IPS-15b (cell line): Measurements from ENCODE around the gene CHAT.

Experiments
- H3K27me3 ChIP-seq: one replicate; pipeline ENCODE4 v1.6.1; 2013; ENCODE audit warnings: low read length; ENCODE audit not compliant: control insufficient read depth, insufficient read depth
- H3K36me3 ChIP-seq: one replicate; pipeline ENCODE4 v1.6.1; 2013; ENCODE audit warnings: low read length; ENCODE audit not compliant: control insufficient read depth, insufficient read depth
- H3K4me1 ChIP-seq: one replicate; pipeline ENCODE4 v1.6.1; 2013; ENCODE audit warnings: mild to moderate bottlenecking, low read length; ENCODE audit not compliant: control insufficient read depth, insufficient read depth
- H3K4me3 ChIP-seq: one replicate; pipeline ENCODE4 v1.5.1; 2013; ENCODE audit warnings: low read depth, low read length
- H3K9ac ChIP-seq: one replicate; pipeline ENCODE4 v1.6.1; 2013; ENCODE audit warnings: low read depth, mild to moderate bottlenecking, low read length
- H3K9me3 ChIP-seq: one replicate; pipeline ENCODE4 v1.6.1; 2013; ENCODE audit warnings: mild to moderate bottlenecking, low read length; ENCODE audit not compliant: control insufficient read depth, insufficient read depth

Gene CHAT

GRCh38 chr10:49650724-49651034, 36.8 kb downstream of the CHAT start:
- Histone ChIP-seq H3K4me1 (peaks cover 5% of the 10 kb centered on the region), H3K27me3 (peaks cover 7% of the 10 kb centered on the region), H3K9me3 (no peaks in the 10 kb centered on the region), H3K36me3 (no peaks in the 10 kb centered on the region), H3K9ac (no peak overlapping the region), H3K4me3 (no peak overlapping the region)

DNA sequence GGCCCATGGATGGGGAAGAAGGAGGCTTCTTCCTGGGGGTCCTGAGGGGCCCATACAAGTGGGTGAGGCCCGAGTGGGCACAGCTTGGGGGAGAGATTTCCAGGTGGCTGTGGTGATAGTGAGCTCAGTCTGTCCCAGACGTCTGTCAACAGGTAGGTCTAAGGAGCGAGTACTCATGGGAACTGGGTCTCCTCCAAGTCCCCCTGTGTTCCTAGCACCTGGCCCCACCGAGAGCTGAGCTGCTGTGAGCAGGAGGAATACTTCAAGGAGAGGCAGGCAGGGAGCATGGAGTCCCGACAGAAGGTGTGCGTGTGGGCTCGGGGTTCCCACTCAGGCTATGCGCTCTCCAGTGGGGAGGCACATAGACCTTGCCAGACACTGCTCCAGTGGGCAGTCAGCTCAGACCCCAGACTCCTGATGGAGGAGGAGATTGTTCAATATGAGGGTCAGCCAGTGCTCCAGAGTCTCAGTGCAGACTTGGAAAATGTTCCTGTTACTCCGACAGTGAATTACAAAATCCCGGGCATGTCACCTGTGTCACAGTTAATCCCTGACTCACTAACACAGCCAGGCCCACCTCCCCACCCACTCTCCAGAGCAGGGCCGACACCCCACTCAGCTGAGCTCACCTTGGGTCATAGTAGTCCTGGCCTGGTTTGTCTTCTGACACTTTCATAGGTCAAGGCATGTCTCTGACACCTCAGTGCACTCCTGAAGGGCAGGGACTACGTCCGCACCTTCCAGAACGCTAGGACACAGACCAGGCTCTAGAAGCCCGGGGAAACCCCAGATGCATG, 37.4 kb downstream of the CHAT start:
- H3K9ac ChIP-seq = no peak overlapping the region
- H3K4me3 ChIP-seq = no peak overlapping the region
- no peaks in the 10 kb centered on the region for H3K36me3 ChIP-seq
- H3K4me1 ChIP-seq = peaks cover 5% of the 10 kb centered on the region
- no peaks in the 10 kb centered on the region for H3K9me3 ChIP-seq
- peaks cover 7% of the 10 kb centered on the region for H3K27me3 ChIP-seq

DNA sequence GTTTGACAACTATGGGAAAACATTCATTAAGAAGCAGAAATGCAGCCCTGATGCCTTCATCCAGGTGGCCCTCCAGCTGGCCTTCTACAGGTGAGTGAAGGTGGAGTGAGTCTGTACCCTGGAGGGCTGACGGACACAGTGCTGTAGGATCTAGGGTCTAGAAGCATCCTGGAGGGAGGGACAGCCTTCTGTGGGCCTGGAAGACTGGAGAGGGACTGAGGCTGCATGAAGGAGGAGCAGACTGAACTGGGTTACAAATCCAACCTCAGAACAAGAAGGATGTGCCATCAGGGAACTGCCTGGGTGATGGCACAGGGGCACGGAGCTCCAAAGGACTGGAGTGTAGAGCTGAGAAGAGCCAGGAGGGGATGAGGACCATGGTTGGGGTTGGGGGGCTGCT, 38.1 kb downstream of the CHAT start:
- no peak overlapping the region for H3K9ac ChIP-seq
- H3K36me3 ChIP-seq = no peaks in the 10 kb centered on the region
- peaks cover 5% of the 10 kb centered on the region for H3K4me1 ChIP-seq
- H3K9me3 ChIP-seq = no peaks in the 10 kb centered on the region
- no peak overlapping the region for H3K4me3 ChIP-seq
- peaks cover 12% of the 10 kb centered on the region for H3K27me3 ChIP-seq

DNA sequence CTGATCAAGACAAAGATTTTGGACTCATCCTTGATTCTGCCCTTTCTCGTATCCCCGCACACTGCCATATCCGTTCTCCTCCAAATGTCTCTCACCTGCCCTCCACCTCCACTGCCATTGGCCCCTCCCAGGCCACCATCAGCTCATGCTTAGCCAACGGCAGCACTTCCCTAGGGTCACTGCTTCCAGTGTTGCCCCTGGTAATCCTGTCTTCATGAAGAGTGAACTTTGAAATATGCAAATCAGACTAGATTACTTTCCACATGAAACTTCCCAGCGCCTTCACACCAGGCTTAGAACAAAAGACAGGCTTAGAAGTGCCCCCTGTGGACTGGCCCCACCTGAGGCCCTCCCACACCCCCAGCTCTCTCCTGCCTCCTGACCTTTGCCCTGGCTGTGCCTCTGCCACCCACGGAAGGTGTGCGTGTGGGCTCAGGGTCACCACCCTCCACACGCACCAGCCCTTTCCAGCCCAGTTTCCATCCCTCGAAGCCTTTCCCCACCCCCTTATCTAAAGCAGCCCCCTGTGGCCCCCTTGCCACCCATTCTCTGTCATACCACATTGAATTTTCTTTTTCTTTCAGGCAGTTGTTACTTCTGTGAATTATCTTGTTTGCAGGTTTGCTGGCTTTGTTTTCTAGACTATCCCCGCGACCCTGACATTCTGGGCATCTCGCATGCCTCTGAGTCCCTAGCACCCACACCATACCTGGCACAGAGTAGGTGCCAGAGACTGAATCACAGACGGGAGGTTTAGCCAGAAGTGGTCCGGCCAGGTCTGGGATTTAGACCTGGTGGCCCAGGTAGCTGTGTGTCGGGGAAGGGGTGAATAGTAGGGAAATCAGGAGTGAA, 38.8 kb downstream of the CHAT start:
- Histone ChIP-seq H3K4me1 (peaks cover 5% of the 10 kb centered on the region), H3K27me3 (peaks cover 12% of the 10 kb centered on the region), H3K9me3 (no peaks in the 10 kb centered on the region), H3K9ac (no peak overlapping the region), H3K4me3 (no peak overlapping the region), H3K36me3 (no peaks in the 10 kb centered on the region)

- peaks cover 12% of the 10 kb centered on the region for H3K27me3 ChIP-seq
- no peak overlapping the region for H3K4me3 ChIP-seq
- no peaks in the 10 kb centered on the region for H3K36me3 ChIP-seq
- H3K9me3 ChIP-seq = no peaks in the 10 kb centered on the region
- H3K9ac ChIP-seq = no peak overlapping the region
- peaks cover 5% of the 10 kb centered on the region for H3K4me1 ChIP-seq
Observed at GRCh38 chr10:49653273-49653929, 39.6 kb downstream of the CHAT start.

GRCh38 chr10:49654036-49654693, 40.3 kb downstream of the CHAT start:
- H3K9me3 ChIP-seq = no peaks in the 10 kb centered on the region
- no peak overlapping the region for H3K9ac ChIP-seq
- peaks cover 3% of the 10 kb centered on the region for H3K4me1 ChIP-seq
- no peak overlapping the region for H3K4me3 ChIP-seq
- H3K27me3 ChIP-seq = peaks cover 12% of the 10 kb centered on the region
- H3K36me3 ChIP-seq = no peaks in the 10 kb centered on the region

- Histone ChIP-seq H3K36me3 (no peaks in the 10 kb centered on the region), H3K9ac (no peak overlapping the region), H3K4me1 (no peaks in the 10 kb centered on the region), H3K9me3 (no peaks in the 10 kb centered on the region), H3K4me3 (no peak overlapping the region), H3K27me3 (peaks cover 12% of the 10 kb centered on the region)
Observed at GRCh38 chr10:49655099-49655498, 41.3 kb downstream of the CHAT start.

GRCh38 chr10:49656845-49657493, 43.1 kb downstream of the CHAT start:
- H3K4me1 ChIP-seq = no peaks in the 10 kb centered on the region
- no peak overlapping the region for H3K9ac ChIP-seq
- no peak overlapping the region for H3K4me3 ChIP-seq
- peaks cover 20% of the 10 kb centered on the region for H3K27me3 ChIP-seq
- no peaks in the 10 kb centered on the region for H3K9me3 ChIP-seq
- H3K36me3 ChIP-seq = no peaks in the 10 kb centered on the region

GRCh38 chr10:49657606-49658005, 43.8 kb downstream of the CHAT start:
- peaks cover 21% of the 10 kb centered on the region for H3K27me3 ChIP-seq
- no peaks in the 10 kb centered on the region for H3K9me3 ChIP-seq
- no peaks in the 10 kb centered on the region for H3K36me3 ChIP-seq
- no peak overlapping the region for H3K9ac ChIP-seq
- H3K4me1 ChIP-seq = no peaks in the 10 kb centered on the region
- H3K4me3 ChIP-seq = no peak overlapping the region

DNA sequence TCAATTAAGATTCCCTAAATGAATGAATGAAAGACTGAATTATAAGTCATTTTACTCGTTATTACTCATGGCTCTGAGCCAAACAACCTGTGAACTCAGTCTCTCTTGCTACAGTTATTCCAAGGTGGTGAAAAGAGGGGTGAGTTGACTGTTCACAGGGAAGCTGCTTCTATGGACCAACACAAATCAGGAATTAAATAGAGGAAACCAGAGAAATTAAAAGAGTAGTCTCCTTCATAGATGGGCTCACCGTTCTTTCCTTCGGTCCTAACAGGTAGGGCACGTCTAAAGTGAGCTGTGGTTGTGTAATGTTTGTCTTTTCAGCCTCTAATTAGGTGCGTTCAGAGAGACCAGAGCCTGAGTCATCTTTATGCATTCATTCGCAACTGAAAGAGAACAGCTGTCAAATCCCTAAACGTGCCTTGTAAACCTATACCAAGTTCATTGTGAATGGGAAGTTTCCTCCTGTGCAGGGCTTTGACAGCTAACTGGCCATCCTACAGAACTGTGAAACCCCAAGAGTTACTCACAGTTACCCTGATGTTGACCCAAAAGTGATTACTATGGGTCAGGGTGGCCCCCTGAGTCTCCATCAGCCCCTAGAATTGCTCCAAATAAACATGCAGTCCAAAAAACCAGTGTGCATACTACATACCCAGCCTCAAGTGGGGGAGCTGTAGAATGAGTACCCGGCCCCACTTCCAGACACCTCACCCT, 47.5 kb downstream of the CHAT start:
- no peaks in the 10 kb centered on the region for H3K4me1 ChIP-seq
- no peak overlapping the region for H3K9ac ChIP-seq
- H3K9me3 ChIP-seq = no peaks in the 10 kb centered on the region
- H3K27me3 ChIP-seq = peaks cover 32% of the 10 kb centered on the region
- no peak overlapping the region for H3K4me3 ChIP-seq
- H3K36me3 ChIP-seq = no peaks in the 10 kb centered on the region
